HCT116 (cell line): ENCODE results near the gene ESRRG. TPM values are rescaled to one million over a fixed set of nuclear protein-coding genes. Genes with fewer than 3 reads are reported as not detected.

Experiments
- ATAC-seq: fragments of 200-7000 bp; cut with Tn5 transposase; 2 replicates; pipeline ENCODE4 v1.9.1; 2020; ENCODE audit warnings: mild to moderate bottlenecking, moderate library complexity
- BruUV-seq: library from RNA; stranded (reverse); fragments of 400-500 nt; replicated peaks from 2 replicates; lab custom pipeline; 2021; lab: Mats Ljungman, UMichigan
- CTCF ChIA-PET: fragments of 300-600 bp; sonication (Branson Sonifier 250); formaldehyde crosslinking; loops from one replicate; lab custom pipeline; 2021; ENCODE audit warnings: antibody characterized with exemption; lab: Charles Lee
- POLR2A ChIA-PET: fragments of 300-600, 350-600 bp; sonication (Branson Sonifier 250); formaldehyde crosslinking; loops from one replicate; lab custom pipeline; 2021; ENCODE audit warnings: antibody characterized with exemption; lab: Charles Lee
- RAD21 ChIA-PET, 2 experiments: fragments of 300-600 bp; sonication (Branson Sonifier 250); formaldehyde crosslinking; loops; one replicate each; lab custom pipeline; 2023; ENCODE audit warnings: low total read pairs in 2 of 2; ENCODE audit not compliant: uncharacterized antibody in 2 of 2, unreplicated experiment in 2 of 2, low non-redundant PET in 1 of 2; lab: Charles Lee
- DNase-seq: peaks from one replicate; pipeline ENCODE4 v3.0.0-alpha.2; 2010; ENCODE audit warnings: low read depth, low spot score
- H2AFZ ChIP-seq: fragments of 200-600 bp; shearing (Covaris generic), sonication (generic); 2 replicates; pipeline ENCODE4 v1.6.1; 2017; ENCODE audit warnings: low read depth, mixed run types, mixed read lengths, antibody characterized with exemption, low read length; ENCODE audit not compliant: poor library complexity, severe bottlenecking
- H3K27ac ChIP-seq: 2 replicates; pipeline ENCODE4 v1.5.1; 2012; ENCODE audit warnings: low read depth, low read length
- H3K27me3 ChIP-seq: fragments of 200-600 bp; sonication (generic); 2 replicates; pipeline ENCODE4 v1.6.1; 2016; ENCODE audit warnings: mixed run types, low read length, mixed read lengths; ENCODE audit not compliant: insufficient read depth
- H3K36me3 ChIP-seq, 2 experiments: fragments of 200-500 bp in 1 of 2; fragments of 200-600 bp in 1 of 2; sonication (Bioruptor generic) in 1 of 2; sonication (generic) in 1 of 2; 2 replicates each; pipeline versions ENCODE4 v1.5.1 to v1.6.1; 2014 to 2016; ENCODE audit warnings: low read length in 2 of 2, inconsistent platforms in 1 of 2, mixed read lengths in 1 of 2, mixed run types in 1 of 2; ENCODE audit not compliant: insufficient read depth in 2 of 2, control insufficient read depth in 1 of 2
- H3K4me1 ChIP-seq, 2 experiments: fragments of 200-600 bp in 1 of 2; sonication (generic) in 1 of 2; 2 replicates each; pipeline versions ENCODE4 v1.5.1 to v1.6.1; 2012 to 2017; ENCODE audit warnings: low read length in 2 of 2, inconsistent platforms in 1 of 2, mild to moderate bottlenecking in 1 of 2, mixed read lengths in 1 of 2, mixed run types in 1 of 2, moderate library complexity in 1 of 2; ENCODE audit not compliant: insufficient read depth in 2 of 2, control insufficient read depth in 1 of 2
- H3K4me2 ChIP-seq: fragments of 200-600 bp; sonication (generic); 2 replicates; pipeline ENCODE4 v1.6.1; 2017; ENCODE audit warnings: mixed run types, low read length, mixed read lengths
- H3K4me3 ChIP-seq, 2 experiments: fragments of 200-600 bp in 1 of 2; sonication (generic) in 1 of 2; replicated peaks in 1 of 2; 2 replicates each; pipeline ENCODE4 v1.5.1; 2011 to 2016; ENCODE audit warnings: low read length in 2 of 2, control low read depth in 1 of 2, low read depth in 1 of 2, mild to moderate bottlenecking in 1 of 2, mixed read lengths in 1 of 2, mixed run types in 1 of 2
- H3K79me2 ChIP-seq: fragments of 200-600 bp; sonication (generic); 2 replicates; pipeline ENCODE4 v1.6.1; 2017; ENCODE audit warnings: mild to moderate bottlenecking, mixed run types, low read length, moderate library complexity, mixed read lengths; ENCODE audit not compliant: insufficient read depth
- H3K9ac ChIP-seq: fragments of 200-600 bp; sonication (generic); 2 replicates; pipeline ENCODE4 v1.6.1; 2016; ENCODE audit warnings: low read length, mixed read lengths
- H3K9me2 ChIP-seq: fragments of 200-600 bp; sonication (generic), shearing (Covaris generic); 2 replicates; pipeline ENCODE4 v1.6.1; 2017; ENCODE audit warnings: mixed run types, mild to moderate bottlenecking, moderate library complexity; ENCODE audit not compliant: insufficient read depth
- H3K9me3 ChIP-seq, 2 experiments: fragments of 200-500 bp in 1 of 2; fragments of 200-600 bp in 1 of 2; sonication (Bioruptor generic) in 1 of 2; sonication (generic) in 1 of 2; 2 replicates each; pipeline ENCODE4 v1.6.1; 2014 to 2017; ENCODE audit warnings: low read length in 2 of 2, mixed read lengths in 2 of 2, inconsistent platforms in 1 of 2, low read depth in 1 of 2, mild to moderate bottlenecking in 1 of 2, mixed run types in 1 of 2, moderate library complexity in 1 of 2; ENCODE audit not compliant: control insufficient read depth in 1 of 2, insufficient read depth in 1 of 2
- H4K20me1 ChIP-seq: fragments of 200-600 bp; sonication (generic), shearing (Covaris generic); 2 replicates; pipeline ENCODE4 v1.6.1; 2017; ENCODE audit warnings: mixed run types, mild to moderate bottlenecking, moderate library complexity; ENCODE audit not compliant: insufficient read depth
- CEBPB ChIP-seq: IDR thresholded peaks from 2 replicates; pipeline ENCODE4 v1.6.1; 2012; ENCODE audit warnings: low read depth
- CTCF ChIP-seq, 3 experiments: fragments of 200-600 bp in 1 of 3; sonication (generic) in 1 of 3; IDR thresholded peaks in 2 of 3; conservative IDR thresholded peaks in 1 of 3; 2 replicates each; pipeline ENCODE4 v1.5.1; 2012 to 2017; ENCODE audit warnings: low read depth in 2 of 3, low read length in 2 of 3, antibody characterized with exemption in 1 of 3, borderline replicate concordance in 1 of 3, control low read depth in 1 of 3, mild to moderate bottlenecking in 1 of 3, mixed read lengths in 1 of 3, mixed run types in 1 of 3, moderate library complexity in 1 of 3; ENCODE audit not compliant: insufficient read depth in 1 of 3
- EGR1 ChIP-seq: IDR thresholded peaks from 2 replicates; pipeline ENCODE4 v1.6.1; 2012; ENCODE audit warnings: low read depth
- ELF1 ChIP-seq: IDR thresholded peaks from 2 replicates; pipeline ENCODE4 v1.6.1; 2012; ENCODE audit warnings: low read depth, borderline replicate concordance
- EZH2 ChIP-seq: fragments of 200-600 bp; sonication (generic); IDR thresholded peaks from 2 replicates; pipeline ENCODE4 v1.6.1; 2017; ENCODE audit warnings: antibody characterized with exemption, mixed run types
- FOSL1 ChIP-seq: IDR thresholded peaks from 2 replicates; pipeline ENCODE4 v1.6.1; 2012; ENCODE audit warnings: low read depth
- JUND ChIP-seq: IDR thresholded peaks from 2 replicates; pipeline ENCODE4 v1.6.1; 2012
- MAX ChIP-seq: IDR thresholded peaks from 2 replicates; pipeline ENCODE4 v1.6.1; 2012
- POLR2A ChIP-seq: IDR thresholded peaks from 2 replicates; pipeline ENCODE4 v1.7.0; 2011; ENCODE audit warnings: borderline replicate concordance; ENCODE audit not compliant: insufficient read depth, insufficient read length; ENCODE audit errors: extremely low read depth
- POLR2AphosphoS5 ChIP-seq: IDR thresholded peaks from 2 replicates; pipeline ENCODE4 v1.6.1; 2011; ENCODE audit warnings: mild to moderate bottlenecking, low read depth, low read length, moderate library complexity
- RAD21 ChIP-seq: IDR thresholded peaks from 2 replicates; pipeline ENCODE4 v1.6.1; 2012; ENCODE audit warnings: low read depth, mild to moderate bottlenecking
- SIN3A ChIP-seq: IDR thresholded peaks from 2 replicates; pipeline ENCODE4 v1.6.1; 2012; ENCODE audit warnings: low read depth
- SP1 ChIP-seq: IDR thresholded peaks from 2 replicates; pipeline ENCODE4 v1.6.1; 2012; ENCODE audit warnings: low read depth
- SRF ChIP-seq: IDR thresholded peaks from 2 replicates; pipeline ENCODE4 v1.6.1; 2012; ENCODE audit warnings: low read depth
- TCF7L2 ChIP-seq: IDR thresholded peaks from 2 replicates; pipeline ENCODE4 v1.7.0; 2011; ENCODE audit warnings: borderline replicate concordance, inconsistent platforms; ENCODE audit not compliant: insufficient read depth, insufficient read length; ENCODE audit errors: extremely low read depth
- YY1 ChIP-seq: IDR thresholded peaks from 2 replicates; pipeline ENCODE4 v1.6.1; 2011; ENCODE audit warnings: low read length, low read depth, moderate library complexity, mild to moderate bottlenecking; ENCODE audit not compliant: insufficient replicate concordance; ENCODE audit errors: extremely low read depth
- ZBTB33 ChIP-seq: IDR thresholded peaks from 2 replicates; pipeline ENCODE4 v1.6.1; 2011; ENCODE audit warnings: mild to moderate bottlenecking, low read length, moderate library complexity; ENCODE audit not compliant: insufficient replicate concordance; ENCODE audit errors: extremely low read depth
- ZFX ChIP-seq: fragments of 450-650 bp; IDR thresholded peaks from 2 replicates; pipeline ENCODE4 v1.6.1; 2017
- ZNF274 ChIP-seq: fragments of 200-500 bp; sonication (Bioruptor generic); IDR thresholded peaks from 2 replicates; pipeline ENCODE4 v1.6.1; 2014; ENCODE audit warnings: mild to moderate bottlenecking, low read depth, low read length, inconsistent platforms
- intact Hi-C: fragments of 100-400 bp; cut with micrococcal nuclease; formaldehyde crosslinking; loops from 2 replicates; pipeline ENCODE4 v1.10.0; 2022
- total RNA-seq: library from RNA; stranded (reverse); gene quantifications from one replicate; pipeline ENCODE4 v1.2.1, GENCODE V29; 2021; ENCODE audit not compliant: unreplicated experiment

ESRRG gene
- total RNA-seq, 1 experiment from 2014 or later, result not detected

GRCh38 chr1:216651826-216652418, 71.3 kb downstream of the ESRRG start:
- Histone ChIP-seq H3K9ac (no peak overlapping the region), H3K27ac (no peak overlapping the region), H3K36me3 (no peaks in the 10 kb centered on the region), H3K9me2 (no peaks in the 10 kb centered on the region), H3K4me1 (no peaks in the 10 kb centered on the region), H3K4me2 (no peak overlapping the region), H2AFZ (no peak overlapping the region), H3K4me3 (no peak overlapping the region), H3K27me3 (no peaks in the 10 kb centered on the region), H3K79me2 (no peaks in the 10 kb centered on the region), H4K20me1 (no peaks in the 10 kb centered on the region), H3K9me3 (no peaks in the 10 kb centered on the region; a peak in 1 of 4 replicates)
- ChIA-PET CTCF (no interaction called here), POLR2A (no interaction called here), RAD21 (no interaction called here)
- intact Hi-C loops, result no loop called here
- DNase-seq (no peak), ATAC-seq (no peak)
- TF ChIP-seq TCF7L2 (no peak), POLR2A (no peak), RAD21 (no peak), ZNF274 (no peak), YY1 (no peak), JUND (no peak), SIN3A (no peak), FOSL1 (no peak), ZBTB33 (no peak), CEBPB (no peak), SRF (no peak), EZH2 (no peak), ELF1 (no peak), MAX (no peak), CTCF (IDR thresholded peaks at IDR 0.05 in 2 of 3, conservative IDR thresholded peaks at IDR 0.05 in 1 of 3; ENCODE audit: borderline replicate concordance in 1 of 3, insufficient read depth in 1 of 3, low read depth in 2 of 3, low read length in 2 of 3) (no peak), POLR2AphosphoS5 (no peak), SP1 (no peak), EGR1 (no peak), ZFX (no peak)
- BruUV-seq, result no TSS peak
